ENCODE results near the gene VCAN.

VCAN gene

DNA sequence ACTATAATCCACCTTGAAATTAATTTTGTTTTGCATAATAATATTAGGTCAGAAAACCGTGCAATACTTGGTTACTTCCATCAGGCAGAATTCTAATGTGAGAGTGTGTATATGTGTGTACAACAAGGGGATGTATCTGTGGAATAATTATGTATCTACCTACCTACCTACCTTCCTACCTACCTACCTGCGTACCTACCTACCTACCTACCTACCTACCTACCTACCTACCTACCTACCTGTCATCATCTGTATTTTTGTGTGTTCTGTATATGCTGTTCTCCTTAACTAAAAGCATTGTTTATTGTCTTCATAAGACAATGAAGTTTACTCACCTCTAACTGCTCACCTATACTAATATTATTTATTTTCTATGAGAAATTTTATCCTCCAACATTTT is 52.8 kb downstream of the VCAN start:
- Mint-ChIP-seq H3K27me3 (peaks cover 3% of the 10 kb centered on the region), H3K4me1 (ENCODE audit: low read depth) (no peaks in the 10 kb centered on the region), H3K4me3 (no peak overlapping the region), H3K36me3 (ENCODE audit: low read depth) (no peaks in the 10 kb centered on the region), H3K9me3 (no peaks in the 10 kb centered on the region), H3K27ac (no peak overlapping the region)
- no peak for DNase-seq

DNA sequence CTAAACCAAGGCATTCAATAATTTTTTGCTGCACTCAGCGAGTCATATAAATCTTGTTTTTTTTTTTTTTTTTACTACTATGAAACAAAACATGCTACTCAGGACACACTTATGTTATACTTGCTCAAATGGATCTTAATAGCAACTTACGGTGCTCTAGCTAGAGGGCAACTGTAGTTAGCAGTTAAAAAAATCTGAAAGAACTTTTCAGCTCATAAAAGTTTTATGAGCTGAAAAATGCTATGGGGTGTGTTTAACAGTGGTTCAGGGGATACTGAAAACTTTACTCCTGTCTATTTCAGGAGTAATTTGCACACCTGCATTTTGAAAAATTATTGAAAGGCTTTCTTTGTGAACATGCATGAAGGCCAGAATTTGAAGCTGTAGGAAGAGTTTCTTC is 53.4 kb downstream of the VCAN start:
- Mint-ChIP-seq H3K36me3 (ENCODE audit: low read depth) (no peaks in the 10 kb centered on the region), H3K9me3 (no peaks in the 10 kb centered on the region), H3K4me1 (ENCODE audit: low read depth) (no peaks in the 10 kb centered on the region), H3K4me3 (no peak overlapping the region), H3K27ac (no peak overlapping the region), H3K27me3 (peaks cover 3% of the 10 kb centered on the region)
- DNase-seq = no peak

DNA sequence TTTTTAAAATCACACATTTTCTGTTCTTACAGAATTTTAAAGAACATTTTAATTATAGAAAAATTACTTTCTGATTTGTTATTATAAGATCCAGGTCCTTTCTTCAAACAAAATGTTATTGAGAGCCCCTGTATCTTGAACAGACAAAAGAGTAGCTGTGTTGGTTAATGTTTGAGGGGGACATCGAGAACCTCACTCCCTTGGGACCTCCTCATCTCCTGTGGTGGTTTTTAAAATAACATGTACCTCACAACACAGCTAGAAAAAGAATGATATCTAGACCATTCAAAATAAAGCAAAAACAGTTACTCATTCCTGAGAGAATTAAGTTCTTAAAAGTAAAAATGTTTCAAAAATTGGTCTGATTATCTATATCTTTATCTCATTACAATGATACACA is 54.7 kb downstream of the VCAN start:
- Mint-ChIP-seq H3K27me3 (peaks cover 5% of the 10 kb centered on the region), H3K4me3 (no peak overlapping the region)

DNA sequence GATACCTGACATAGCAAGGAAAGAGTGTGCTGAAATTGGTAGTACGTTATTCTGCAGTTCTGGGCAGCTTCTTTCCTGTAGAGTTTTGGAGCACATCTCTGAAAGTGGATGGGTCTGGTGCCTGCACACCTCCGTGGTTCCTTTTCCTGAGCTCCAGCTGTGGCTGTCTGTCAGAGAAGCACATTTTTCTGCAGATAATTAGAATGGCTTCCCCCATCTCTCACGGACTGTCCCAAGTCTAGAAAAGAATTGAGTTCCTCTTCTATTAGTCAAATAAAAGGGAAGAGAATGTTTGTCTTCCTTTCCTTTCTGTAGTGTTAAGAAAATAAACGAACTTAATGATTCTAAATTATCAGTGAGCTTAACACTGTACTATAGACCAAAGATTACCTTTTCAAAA is 55.7 kb downstream of the VCAN start:
- H3K4me3 Mint-ChIP-seq = no peak overlapping the region
- H3K9me3 Mint-ChIP-seq = no peaks in the 10 kb centered on the region
- no peak overlapping the region for H3K27ac Mint-ChIP-seq
- H3K36me3 Mint-ChIP-seq (ENCODE audit: low read depth) = no peaks in the 10 kb centered on the region
- H3K4me1 Mint-ChIP-seq (ENCODE audit: low read depth) = no peaks in the 10 kb centered on the region
- H3K27me3 Mint-ChIP-seq = peaks cover 5% of the 10 kb centered on the region
- DNase-seq = no peak

More for the DNA sequence above, 54.7 kb downstream of the VCAN start:
- Mint-ChIP-seq H3K36me3 (ENCODE audit: low read depth) (no peaks in the 10 kb centered on the region), H3K9me3 (no peaks in the 10 kb centered on the region), H3K4me1 (ENCODE audit: low read depth) (no peaks in the 10 kb centered on the region), H3K27ac (no peak overlapping the region)
- no peak for DNase-seq

DNA sequence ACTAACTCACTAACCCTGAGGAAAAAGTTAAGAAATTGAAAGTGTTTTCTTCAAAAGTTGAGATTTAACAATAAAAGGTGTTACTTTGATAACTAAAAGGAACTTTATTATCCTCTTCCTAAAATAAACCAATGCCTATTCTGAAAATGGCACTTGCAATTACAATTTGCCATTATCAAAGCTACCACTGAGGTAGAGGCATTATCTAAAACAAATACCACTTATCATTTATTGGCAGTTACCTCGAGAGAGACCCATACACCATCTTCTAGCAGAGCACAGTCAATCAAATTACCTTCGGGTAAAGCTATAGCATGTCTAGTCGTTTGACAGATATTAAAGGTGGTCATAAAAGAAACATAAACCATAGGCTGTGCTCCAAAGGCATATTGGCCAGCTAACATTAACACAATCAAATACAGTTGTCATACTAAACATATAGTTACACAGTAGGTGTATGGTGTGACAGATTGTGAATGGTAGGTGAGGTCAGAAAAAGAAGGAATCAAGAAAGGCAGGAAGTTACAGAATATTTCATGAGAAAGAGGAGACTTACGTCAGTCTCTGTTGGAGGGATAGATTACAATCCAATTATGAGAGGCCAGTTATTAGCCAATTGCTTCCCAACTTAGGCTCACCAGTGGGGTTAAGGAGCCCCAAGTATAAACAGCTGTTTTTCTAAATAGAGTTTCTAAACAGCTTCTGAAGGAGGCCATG is 56.3 kb downstream of the VCAN start:
- Mint-ChIP-seq H3K36me3 (ENCODE audit: low read depth) (no peaks in the 10 kb centered on the region), H3K4me1 (ENCODE audit: low read depth) (no peaks in the 10 kb centered on the region), H3K9me3 (no peaks in the 10 kb centered on the region), H3K4me3 (no peak overlapping the region), H3K27me3 (peaks cover 5% of the 10 kb centered on the region), H3K27ac (no peak overlapping the region)
- no peak for DNase-seq

DNA sequence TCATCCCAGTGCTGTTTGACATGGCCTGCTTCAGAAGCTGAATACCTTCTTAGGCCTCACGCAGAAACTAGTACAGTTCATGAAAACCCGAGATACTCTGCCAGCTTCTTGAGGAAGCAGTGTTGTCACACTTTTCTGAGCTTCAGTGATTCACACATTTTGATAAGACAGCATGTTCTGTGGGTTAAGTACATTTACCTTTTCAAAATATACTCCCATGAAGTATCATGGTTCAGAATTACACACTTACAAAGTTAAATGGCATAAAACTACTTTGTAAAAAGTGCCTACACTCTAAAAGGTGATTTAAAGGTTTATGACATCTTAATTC is 56.9 kb downstream of the VCAN start:
- H3K27me3 Mint-ChIP-seq = peaks cover 5% of the 10 kb centered on the region
- no peak overlapping the region for H3K4me3 Mint-ChIP-seq
- H3K4me1 Mint-ChIP-seq (ENCODE audit: low read depth) = no peaks in the 10 kb centered on the region
- no peaks in the 10 kb centered on the region for H3K9me3 Mint-ChIP-seq
- no peak for DNase-seq
- no peak overlapping the region for H3K27ac Mint-ChIP-seq
- H3K36me3 Mint-ChIP-seq (ENCODE audit: low read depth) = no peaks in the 10 kb centered on the region

DNA sequence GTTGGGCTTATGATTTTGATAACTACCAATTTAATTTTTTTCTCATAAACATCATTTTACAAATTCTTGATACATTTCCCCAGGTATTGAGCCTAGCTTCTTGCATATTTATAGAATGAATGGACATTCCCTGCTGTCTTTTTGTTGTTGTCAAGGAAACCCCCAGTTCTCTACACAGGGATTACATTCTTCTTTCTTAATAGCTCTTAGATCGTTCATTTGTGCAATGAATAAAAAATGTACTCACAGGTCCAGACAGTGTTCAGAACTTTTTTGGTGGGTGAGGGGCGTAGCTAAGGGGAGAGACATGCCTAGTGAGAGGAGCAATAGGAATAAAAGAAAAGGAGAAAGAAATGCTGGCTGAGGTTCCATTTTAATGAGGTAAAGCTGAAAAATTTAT is 58.6 kb downstream of the VCAN start:
- no peaks in the 10 kb centered on the region for H3K4me1 Mint-ChIP-seq (ENCODE audit: low read depth)
- no peaks in the 10 kb centered on the region for H3K9me3 Mint-ChIP-seq
- no peak for DNase-seq
- H3K4me3 Mint-ChIP-seq = no peak overlapping the region
- no peak overlapping the region for H3K27ac Mint-ChIP-seq
- peaks cover 5% of the 10 kb centered on the region for H3K27me3 Mint-ChIP-seq
- no peaks in the 10 kb centered on the region for H3K36me3 Mint-ChIP-seq (ENCODE audit: low read depth)

DNA sequence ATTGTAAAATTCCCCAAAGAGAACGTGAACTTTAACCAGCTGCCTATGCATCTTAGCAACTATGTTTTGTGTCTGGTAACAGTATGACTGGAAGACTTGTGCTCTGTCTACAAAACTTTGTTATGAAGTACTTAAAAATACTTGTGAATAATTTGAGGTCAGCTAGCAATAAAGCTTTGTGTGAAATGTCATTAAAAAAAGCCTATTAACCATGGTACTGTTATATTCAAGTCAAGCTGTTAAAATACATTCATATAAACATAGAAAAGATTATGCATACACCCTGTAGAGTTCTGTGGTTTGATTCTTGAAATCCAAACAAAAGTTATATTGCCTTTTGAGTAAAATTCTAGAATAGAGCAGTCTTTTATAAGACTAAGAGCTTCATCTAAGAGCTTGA is 60.1 kb downstream of the VCAN start:
- no peaks in the 10 kb centered on the region for H3K36me3 Mint-ChIP-seq (ENCODE audit: low read depth)
- no peak for DNase-seq
- H3K4me3 Mint-ChIP-seq = no peak overlapping the region
- H3K9me3 Mint-ChIP-seq = no peaks in the 10 kb centered on the region
- H3K4me1 Mint-ChIP-seq (ENCODE audit: low read depth) = no peaks in the 10 kb centered on the region
- no peak overlapping the region for H3K27ac Mint-ChIP-seq
- H3K27me3 Mint-ChIP-seq = peaks cover 5% of the 10 kb centered on the region

DNA sequence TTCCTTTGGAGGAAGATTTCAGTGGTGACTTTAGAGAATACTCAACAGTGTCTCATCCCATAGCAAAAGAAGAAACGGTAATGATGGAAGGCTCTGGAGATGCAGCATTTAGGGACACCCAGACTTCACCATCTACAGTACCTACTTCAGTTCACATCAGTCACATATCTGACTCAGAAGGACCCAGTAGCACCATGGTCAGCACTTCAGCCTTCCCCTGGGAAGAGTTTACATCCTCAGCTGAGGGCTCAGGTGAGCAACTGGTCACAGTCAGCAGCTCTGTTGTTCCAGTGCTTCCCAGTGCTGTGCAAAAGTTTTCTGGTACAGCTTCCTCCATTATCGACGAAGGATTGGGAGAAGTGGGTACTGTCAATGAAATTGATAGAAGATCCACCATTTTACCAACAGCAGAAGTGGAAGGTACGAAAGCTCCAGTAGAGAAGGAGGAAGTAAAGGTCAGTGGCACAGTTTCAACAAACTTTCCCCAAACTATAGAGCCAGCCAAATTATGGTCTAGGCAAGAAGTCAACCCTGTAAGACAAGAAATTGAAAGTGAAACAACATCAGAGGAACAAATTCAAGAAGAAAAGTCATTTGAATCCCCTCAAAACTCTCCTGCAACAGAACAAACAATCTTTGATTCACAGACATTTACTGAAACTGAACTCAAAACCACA is 67.4 kb downstream of the VCAN start:
- no peak overlapping the region for H3K4me3 Mint-ChIP-seq
- peaks cover 13% of the 10 kb centered on the region for H3K4me1 Mint-ChIP-seq (ENCODE audit: low read depth)
- no peaks in the 10 kb centered on the region for H3K9me3 Mint-ChIP-seq
- H3K27ac Mint-ChIP-seq = no peak overlapping the region
- H3K27me3 Mint-ChIP-seq = peaks cover 6% of the 10 kb centered on the region
- no peaks in the 10 kb centered on the region for H3K36me3 Mint-ChIP-seq (ENCODE audit: low read depth)
- DNase-seq = no peak

DNA sequence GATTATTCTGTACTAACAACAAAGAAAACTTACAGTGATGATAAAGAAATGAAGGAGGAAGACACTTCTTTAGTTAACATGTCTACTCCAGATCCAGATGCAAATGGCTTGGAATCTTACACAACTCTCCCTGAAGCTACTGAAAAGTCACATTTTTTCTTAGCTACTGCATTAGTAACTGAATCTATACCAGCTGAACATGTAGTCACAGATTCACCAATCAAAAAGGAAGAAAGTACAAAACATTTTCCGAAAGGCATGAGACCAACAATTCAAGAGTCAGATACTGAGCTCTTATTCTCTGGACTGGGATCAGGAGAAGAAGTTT is 67.9 kb downstream of the VCAN start:
- Mint-ChIP-seq H3K4me1 (ENCODE audit: low read depth) (peaks cover 13% of the 10 kb centered on the region), H3K27me3 (peaks cover 5% of the 10 kb centered on the region), H3K36me3 (ENCODE audit: low read depth) (no peaks in the 10 kb centered on the region), H3K4me3 (no peak overlapping the region), H3K9me3 (no peaks in the 10 kb centered on the region), H3K27ac (no peak overlapping the region)
- DNase-seq = no peak

DNA sequence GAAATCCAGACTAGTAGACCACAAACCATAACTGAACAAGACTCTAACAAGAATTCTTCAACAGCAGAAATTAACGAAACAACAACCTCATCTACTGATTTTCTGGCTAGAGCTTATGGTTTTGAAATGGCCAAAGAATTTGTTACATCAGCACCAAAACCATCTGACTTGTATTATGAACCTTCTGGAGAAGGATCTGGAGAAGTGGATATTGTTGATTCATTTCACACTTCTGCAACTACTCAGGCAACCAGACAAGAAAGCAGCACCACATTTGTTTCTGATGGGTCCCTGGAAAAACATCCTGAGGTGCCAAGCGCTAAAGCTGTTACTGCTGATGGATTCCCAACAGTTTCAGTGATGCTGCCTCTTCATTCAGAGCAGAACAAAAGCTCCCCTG is 68.6 kb downstream of the VCAN start:
- no peak for DNase-seq
- Mint-ChIP-seq H3K9me3 (no peaks in the 10 kb centered on the region), H3K4me3 (no peak overlapping the region), H3K27me3 (peaks cover 5% of the 10 kb centered on the region), H3K36me3 (ENCODE audit: low read depth) (no peaks in the 10 kb centered on the region), H3K4me1 (ENCODE audit: low read depth) (peaks cover 13% of the 10 kb centered on the region), H3K27ac (no peak overlapping the region)

DNA sequence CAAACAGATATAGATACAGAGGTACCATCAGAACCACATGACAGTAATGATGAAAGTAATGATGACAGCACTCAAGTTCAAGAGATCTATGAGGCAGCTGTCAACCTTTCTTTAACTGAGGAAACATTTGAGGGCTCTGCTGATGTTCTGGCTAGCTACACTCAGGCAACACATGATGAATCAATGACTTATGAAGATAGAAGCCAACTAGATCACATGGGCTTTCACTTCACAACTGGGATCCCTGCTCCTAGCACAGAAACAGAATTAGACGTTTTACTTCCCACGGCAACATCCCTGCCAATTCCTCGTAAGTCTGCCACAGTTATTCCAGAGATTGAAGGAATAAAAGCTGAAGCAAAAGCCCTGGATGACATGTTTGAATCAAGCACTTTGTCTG is 69.2 kb downstream of the VCAN start:
- Mint-ChIP-seq H3K4me1 (ENCODE audit: low read depth) (peaks cover 13% of the 10 kb centered on the region), H3K9me3 (no peaks in the 10 kb centered on the region), H3K27me3 (peaks cover 5% of the 10 kb centered on the region), H3K36me3 (ENCODE audit: low read depth) (no peaks in the 10 kb centered on the region), H3K4me3 (no peak overlapping the region), H3K27ac (no peak overlapping the region)
- DNase-seq = no peak

DNA sequence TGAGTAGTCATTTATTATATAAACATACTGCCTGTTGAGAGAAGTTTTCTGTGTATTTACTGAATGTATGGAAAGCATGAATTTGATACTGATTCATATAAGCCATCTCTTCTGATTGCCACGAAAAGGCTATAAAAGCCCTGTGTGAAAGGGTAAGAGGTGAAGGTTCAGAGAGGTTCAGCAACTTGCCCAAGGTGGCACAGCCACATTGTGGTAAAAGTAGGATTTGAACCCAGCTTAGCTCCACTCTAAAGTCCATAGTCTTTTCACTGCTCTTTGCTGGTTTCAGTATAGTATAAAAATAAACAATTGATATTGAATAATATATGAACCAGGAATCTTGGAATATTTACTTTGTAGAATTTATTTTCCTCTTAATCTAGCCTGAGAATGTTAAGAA is 71.3 kb downstream of the VCAN start:
- DNase-seq = no peak
- H3K9me3 Mint-ChIP-seq = no peaks in the 10 kb centered on the region
- no peaks in the 10 kb centered on the region for H3K36me3 Mint-ChIP-seq (ENCODE audit: low read depth)
- H3K4me1 Mint-ChIP-seq (ENCODE audit: low read depth) = peaks cover 13% of the 10 kb centered on the region
- no peak overlapping the region for H3K4me3 Mint-ChIP-seq
- H3K27me3 Mint-ChIP-seq = no peaks in the 10 kb centered on the region
- H3K27ac Mint-ChIP-seq = no peak overlapping the region

DNA sequence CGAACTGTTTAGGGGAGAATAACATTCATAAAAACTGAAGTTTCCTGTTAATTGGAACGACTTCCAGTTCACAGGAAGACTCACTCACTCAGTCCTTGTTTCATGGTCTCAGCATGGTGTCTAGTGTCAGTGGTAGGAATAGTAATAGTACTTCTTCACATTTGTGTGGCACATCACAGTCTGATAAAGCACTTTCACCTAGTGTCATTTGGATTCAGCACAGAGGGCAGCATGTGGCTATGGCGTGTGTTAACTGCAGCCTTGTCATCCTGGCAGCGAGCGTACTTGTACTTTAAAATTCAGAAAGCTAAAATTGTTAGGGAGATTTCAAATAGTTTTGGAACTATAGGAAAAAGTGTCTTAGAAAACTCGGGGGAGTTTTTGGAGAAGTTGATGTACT is 72.4 kb downstream of the VCAN start:
- H3K27ac Mint-ChIP-seq = no peak overlapping the region
- no peaks in the 10 kb centered on the region for H3K9me3 Mint-ChIP-seq
- H3K36me3 Mint-ChIP-seq (ENCODE audit: low read depth) = no peaks in the 10 kb centered on the region
- no peak overlapping the region for H3K4me3 Mint-ChIP-seq
- DNase-seq = no peak
- H3K4me1 Mint-ChIP-seq (ENCODE audit: low read depth) = peaks cover 8% of the 10 kb centered on the region
- H3K27me3 Mint-ChIP-seq = no peaks in the 10 kb centered on the region

DNA sequence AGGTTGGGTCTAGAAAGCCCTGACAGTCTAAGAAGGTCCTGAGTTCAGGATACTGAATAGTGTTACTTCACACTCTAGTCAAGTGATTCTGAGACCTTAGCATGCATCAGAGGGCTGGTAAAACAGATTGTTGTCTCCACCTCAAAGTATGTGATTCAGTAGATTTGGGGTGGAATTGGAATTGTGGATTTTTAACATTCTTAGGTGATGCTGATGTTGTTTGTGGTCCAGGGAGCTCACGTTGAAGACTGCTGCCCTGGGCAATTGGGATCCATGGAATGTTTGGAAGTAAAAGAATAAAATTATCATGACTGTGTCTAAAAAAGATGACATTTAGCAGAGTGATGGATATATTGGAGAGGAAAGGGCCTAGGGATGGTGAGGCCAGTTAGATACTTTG is 75.6 kb downstream of the VCAN start:
- Mint-ChIP-seq H3K36me3 (ENCODE audit: low read depth) (no peaks in the 10 kb centered on the region), H3K4me3 (no peak overlapping the region), H3K4me1 (ENCODE audit: low read depth) (no peaks in the 10 kb centered on the region), H3K27me3 (peaks cover 3% of the 10 kb centered on the region), H3K27ac (no peak overlapping the region), H3K9me3 (no peaks in the 10 kb centered on the region)
- DNase-seq = no peak

DNA sequence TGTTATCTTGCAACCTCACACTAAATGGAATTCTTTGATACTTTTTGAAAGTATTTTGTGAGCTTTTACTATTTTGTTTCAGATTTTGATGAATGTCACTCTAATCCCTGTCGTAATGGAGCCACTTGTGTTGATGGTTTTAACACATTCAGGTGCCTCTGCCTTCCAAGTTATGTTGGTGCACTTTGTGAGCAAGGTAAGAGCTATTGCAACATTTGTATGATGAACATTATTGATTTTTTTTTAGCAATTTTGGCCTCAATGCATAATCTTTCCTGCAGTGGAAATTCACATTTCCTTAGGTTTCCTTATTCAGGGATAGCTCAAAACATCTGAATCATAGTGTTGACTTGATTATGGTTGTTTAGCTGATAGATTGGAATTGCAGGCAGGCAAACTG is 76.3 kb downstream of the VCAN start:
- DNase-seq = no peak
- H3K36me3 Mint-ChIP-seq (ENCODE audit: low read depth) = no peaks in the 10 kb centered on the region
- no peak overlapping the region for H3K4me3 Mint-ChIP-seq
- no peak overlapping the region for H3K27ac Mint-ChIP-seq
- H3K9me3 Mint-ChIP-seq = no peaks in the 10 kb centered on the region
- H3K4me1 Mint-ChIP-seq (ENCODE audit: low read depth) = no peaks in the 10 kb centered on the region
- H3K27me3 Mint-ChIP-seq = peaks cover 3% of the 10 kb centered on the region
